ENCODE data around the gene PNPLA7.

DNA sequence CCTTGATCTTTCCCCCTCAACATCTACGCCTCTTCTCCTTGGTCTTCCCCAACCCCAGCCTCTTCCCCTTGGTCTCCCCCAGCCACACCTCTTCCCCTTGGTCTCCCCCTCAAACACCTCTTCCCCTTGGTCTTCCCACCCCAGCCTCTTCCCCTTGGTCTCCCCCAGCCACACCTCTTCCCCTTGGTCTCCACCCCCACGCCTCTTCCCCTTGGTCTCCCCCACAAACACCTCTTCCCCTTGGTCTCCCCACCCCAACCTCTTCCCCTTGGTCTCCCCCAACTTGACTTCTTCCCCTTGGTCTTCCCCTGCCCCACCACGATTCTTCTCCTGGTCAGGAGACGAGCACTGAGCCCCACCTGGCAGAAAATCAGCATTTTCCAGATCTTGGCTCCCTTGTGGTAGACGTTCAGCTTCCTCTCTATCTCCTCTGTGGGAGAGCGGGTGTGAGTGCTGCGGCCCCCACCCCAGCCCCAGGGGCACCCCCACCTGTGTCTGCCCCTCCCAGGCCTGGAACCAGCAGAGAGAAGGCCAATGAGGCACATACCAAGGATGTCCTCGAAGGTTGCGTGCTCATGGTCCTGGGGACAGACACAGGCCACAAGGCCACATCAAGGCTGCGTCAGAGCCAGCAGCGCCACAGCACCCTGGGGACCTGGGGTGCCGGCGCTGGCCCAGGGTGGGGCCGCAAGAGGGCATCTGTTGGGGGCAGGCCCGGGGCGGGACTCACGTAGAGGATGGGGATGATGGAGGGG lies 98.0 kb downstream of the PNPLA7 start:
- no peak for TF ChIP-seq EP300 (IDR thresholded peaks at IDR 0.05; ENCODE audit: borderline replicate concordance in 1 of 2, control insufficient read depth in 1 of 2, low read depth in 2 of 2, low read length in 2 of 2)
- TF ChIP-seq, protein P1, sequence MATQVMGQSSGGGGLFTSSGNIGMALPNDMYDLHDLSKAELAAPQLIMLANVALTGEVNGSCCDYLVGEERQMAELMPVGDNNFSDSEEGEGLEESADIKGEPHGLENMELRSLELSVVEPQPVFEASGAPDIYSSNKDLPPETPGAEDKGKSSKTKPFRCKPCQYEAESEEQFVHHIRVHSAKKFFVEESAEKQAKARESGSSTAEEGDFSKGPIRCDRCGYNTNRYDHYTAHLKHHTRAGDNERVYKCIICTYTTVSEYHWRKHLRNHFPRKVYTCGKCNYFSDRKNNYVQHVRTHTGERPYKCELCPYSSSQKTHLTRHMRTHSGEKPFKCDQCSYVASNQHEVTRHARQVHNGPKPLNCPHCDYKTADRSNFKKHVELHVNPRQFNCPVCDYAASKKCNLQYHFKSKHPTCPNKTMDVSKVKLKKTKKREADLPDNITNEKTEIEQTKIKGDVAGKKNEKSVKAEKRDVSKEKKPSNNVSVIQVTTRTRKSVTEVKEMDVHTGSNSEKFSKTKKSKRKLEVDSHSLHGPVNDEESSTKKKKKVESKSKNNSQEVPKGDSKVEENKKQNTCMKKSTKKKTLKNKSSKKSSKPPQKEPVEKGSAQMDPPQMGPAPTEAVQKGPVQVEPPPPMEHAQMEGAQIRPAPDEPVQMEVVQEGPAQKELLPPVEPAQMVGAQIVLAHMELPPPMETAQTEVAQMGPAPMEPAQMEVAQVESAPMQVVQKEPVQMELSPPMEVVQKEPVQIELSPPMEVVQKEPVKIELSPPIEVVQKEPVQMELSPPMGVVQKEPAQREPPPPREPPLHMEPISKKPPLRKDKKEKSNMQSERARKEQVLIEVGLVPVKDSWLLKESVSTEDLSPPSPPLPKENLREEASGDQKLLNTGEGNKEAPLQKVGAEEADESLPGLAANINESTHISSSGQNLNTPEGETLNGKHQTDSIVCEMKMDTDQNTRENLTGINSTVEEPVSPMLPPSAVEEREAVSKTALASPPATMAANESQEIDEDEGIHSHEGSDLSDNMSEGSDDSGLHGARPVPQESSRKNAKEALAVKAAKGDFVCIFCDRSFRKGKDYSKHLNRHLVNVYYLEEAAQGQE (IDR thresholded peaks at IDR 0.05; ENCODE audit: low read depth, low read length): no peak
- TF ChIP-seq ZBED1 (IDR thresholded peaks at IDR 0.05; ENCODE audit: borderline replicate concordance): no peak
- TF ChIP-seq, protein P2, sequence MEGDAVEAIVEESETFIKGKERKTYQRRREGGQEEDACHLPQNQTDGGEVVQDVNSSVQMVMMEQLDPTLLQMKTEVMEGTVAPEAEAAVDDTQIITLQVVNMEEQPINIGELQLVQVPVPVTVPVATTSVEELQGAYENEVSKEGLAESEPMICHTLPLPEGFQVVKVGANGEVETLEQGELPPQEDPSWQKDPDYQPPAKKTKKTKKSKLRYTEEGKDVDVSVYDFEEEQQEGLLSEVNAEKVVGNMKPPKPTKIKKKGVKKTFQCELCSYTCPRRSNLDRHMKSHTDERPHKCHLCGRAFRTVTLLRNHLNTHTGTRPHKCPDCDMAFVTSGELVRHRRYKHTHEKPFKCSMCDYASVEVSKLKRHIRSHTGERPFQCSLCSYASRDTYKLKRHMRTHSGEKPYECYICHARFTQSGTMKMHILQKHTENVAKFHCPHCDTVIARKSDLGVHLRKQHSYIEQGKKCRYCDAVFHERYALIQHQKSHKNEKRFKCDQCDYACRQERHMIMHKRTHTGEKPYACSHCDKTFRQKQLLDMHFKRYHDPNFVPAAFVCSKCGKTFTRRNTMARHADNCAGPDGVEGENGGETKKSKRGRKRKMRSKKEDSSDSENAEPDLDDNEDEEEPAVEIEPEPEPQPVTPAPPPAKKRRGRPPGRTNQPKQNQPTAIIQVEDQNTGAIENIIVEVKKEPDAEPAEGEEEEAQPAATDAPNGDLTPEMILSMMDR (IDR thresholded peaks at IDR 0.05 in 2 of 3, conservative IDR thresholded peaks at IDR 0.05 in 1 of 3; ENCODE audit: control insufficient read depth in 2 of 3, extremely low read depth in 1 of 3, insufficient read depth in 1 of 3, low read depth in 3 of 3, low read length in 3 of 3): no peak
- no peak for TF ChIP-seq CHD1 (IDR thresholded peaks at IDR 0.05; ENCODE audit: low read depth, low read length)
- TF ChIP-seq TAF1 (IDR thresholded peaks at IDR 0.05; ENCODE audit: borderline replicate concordance, low read depth, low read length): no peak
- TF ChIP-seq RCOR1 (conservative IDR thresholded peaks at IDR 0.05; ENCODE audit: low read depth, low read length): no peak
- TF ChIP-seq EZH2 (IDR thresholded peaks at IDR 0.05; ENCODE audit: borderline replicate concordance, control insufficient read depth, low read depth, low read length): no peak
- no peak for TF ChIP-seq SIN3A (IDR thresholded peaks at IDR 0.05; ENCODE audit: low read depth, low read length)
- TF ChIP-seq, protein P3, sequence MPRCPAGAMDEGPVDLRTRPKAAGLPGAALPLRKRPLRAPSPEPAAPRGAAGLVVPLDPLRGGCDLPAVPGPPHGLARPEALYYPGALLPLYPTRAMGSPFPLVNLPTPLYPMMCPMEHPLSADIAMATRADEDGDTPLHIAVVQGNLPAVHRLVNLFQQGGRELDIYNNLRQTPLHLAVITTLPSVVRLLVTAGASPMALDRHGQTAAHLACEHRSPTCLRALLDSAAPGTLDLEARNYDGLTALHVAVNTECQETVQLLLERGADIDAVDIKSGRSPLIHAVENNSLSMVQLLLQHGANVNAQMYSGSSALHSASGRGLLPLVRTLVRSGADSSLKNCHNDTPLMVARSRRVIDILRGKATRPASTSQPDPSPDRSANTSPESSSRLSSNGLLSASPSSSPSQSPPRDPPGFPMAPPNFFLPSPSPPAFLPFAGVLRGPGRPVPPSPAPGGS (IDR thresholded peaks at IDR 0.05; ENCODE audit: borderline replicate concordance, insufficient read depth, low read depth, low read length, poor library complexity, severe bottlenecking): no peak
- TF ChIP-seq POLR2A (IDR thresholded peaks at IDR 0.05; ENCODE audit: low read depth, low read length): no peak

All from GM12878 (cell line).